NCI-H2029 (cell line): Measurements from ENCODE around the gene CAP1.

Experiments
- DNase-seq: peaks from one replicate; lab custom pipeline; 2025; lab: John Stamatoyannopoulos, UW

Gene CAP1

DNA sequence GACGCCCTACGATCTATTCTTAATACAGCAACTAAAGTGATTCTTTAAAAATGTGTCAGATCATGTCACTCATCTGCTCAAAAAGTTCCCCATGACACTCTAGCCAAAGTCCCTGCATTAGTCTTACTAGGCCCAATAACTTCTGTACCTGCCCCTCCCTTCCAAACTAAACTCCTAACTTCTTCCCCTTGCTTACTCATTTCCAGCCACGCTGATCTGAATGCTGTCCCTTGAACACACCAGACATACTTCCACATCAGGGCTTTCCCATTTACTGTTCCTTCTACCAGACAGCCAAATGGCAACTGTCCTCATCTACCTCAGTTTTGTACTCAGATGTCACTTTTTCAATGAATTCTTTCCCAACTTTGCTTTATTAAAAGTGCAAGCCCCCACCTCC is 55.3 kb downstream of the CAP1 start:
- DNase-seq = no peak

GRCh38 chr1:40096646-40096976 is 56.1 kb downstream of the CAP1 start:
- peak; percentile 87 for DNase-seq

DNA sequence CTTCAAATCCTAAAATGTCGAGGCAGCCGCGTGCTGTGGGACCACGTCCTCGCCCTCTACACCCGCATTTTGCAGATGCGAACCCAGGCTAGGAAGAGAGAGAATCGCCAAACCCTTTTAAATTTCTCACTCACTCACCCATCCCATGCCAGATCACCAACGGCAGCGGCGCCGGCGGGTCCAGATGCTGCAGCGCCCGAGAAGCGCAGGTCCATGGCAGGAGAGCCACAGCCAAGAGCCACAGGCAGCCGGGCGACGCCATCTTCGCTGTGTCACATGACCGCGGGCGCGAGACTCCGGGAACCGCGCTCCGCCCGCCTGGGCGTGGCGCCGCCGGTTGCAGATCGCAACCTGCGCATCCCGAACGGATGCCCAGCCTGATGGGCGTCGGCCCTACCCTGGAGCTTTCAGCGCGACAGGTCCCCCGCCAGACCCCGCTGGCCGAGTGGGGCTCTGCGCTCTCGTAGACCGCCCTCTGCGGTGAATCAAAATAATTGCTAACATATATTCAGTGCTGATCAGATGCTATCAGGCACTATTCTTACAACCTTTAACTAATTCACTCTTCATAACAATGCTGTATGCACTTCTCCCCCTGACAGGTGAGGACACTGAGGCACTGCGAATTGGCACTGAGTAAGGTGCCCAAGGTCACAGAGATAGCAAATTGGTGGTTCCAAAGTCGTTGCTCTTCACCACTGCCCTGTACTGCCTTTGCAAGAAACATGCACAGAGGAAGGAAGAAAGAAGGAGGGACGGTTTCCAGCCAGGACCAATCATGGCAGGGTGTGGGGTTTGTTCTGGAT is 56.7 kb downstream of the CAP1 start, which contains the start of gene PPT1:
PPT1 (minus strand) TSS at position 276 of the 806 bp plus-strand sequence; CDS start at position 262, 14 bp downstream.
- DNase-seq = peak; percentile 99

GRCh38 chr1:40102038-40102437 is 61.5 kb downstream of the CAP1 start:
- DNase-seq = no peak

DNA sequence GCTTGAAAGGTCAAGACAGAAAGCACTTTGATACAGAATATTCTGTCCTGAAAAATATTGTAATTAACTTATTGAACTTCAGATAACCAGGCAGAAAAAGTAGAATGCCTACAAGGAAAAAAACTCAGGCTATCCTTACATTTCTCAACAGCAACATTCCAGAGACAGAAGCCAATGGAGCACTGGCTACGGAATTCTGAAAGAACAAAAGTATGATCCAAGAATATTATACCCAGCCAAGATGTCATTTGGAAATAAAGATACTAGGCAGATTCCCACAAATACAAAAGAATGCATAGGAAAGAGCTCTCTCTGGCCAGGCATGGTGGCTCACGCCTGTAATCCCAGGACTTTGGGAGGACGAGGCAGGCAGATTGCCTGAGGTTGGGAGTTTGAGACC is 62.4 kb downstream of the CAP1 start:
- no peak for DNase-seq

DNA sequence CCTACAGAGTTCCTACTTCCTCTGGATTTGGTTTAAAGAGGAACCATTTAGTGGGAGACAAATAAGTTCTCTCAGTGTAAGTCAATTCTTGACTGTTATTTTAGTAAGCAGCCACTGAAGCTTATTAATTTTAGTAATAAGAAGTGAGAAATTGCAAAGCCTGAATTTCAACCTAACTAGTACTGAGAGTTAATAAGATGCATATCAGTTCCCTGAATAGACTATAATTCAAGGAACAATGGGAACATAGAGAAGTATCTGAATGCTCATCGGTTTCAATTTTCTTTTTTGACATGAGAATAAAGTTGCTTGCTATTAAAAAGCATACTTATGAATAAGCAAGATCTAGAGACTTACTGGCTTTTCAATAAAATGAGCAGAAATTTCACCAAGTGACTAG is 64.5 kb downstream of the CAP1 start:
- DNase-seq = no peak

DNA sequence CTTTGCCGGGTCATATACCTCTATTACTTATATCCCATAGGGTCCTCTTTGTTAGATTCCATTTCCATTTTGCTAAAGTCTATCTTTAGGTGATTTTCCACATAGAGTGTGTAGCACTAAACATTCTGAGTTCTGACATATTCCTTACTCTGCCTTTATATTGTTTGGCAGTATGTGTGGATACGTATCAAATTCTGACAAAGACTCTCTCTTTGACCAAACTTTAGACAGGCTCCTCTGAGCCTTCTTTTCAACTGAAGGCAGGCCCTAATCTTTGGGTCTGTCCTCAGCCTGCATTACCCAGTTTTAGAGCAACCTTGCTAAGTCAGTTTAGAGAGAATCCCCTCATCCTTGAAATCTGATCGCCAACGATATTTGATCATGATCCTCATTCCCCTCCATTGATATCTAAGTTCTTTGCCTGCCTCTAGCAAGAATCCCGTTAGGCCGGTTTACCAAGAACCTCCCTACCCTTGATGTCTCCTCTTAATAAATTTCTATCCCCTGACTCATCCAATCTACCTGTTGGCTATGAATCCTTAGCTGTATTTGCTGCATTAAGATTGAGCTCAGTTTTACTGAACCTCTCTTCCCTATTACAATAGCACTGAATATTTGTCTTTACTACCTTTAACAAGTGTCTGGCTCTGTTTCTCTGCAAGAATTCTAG is 66.9 kb downstream of the CAP1 start:
- no peak for DNase-seq

- no peak for DNase-seq
Measured at GRCh38 chr1:40110389-40110788, 69.9 kb downstream of the CAP1 start.

GRCh38 chr1:40114400-40114799 is 73.9 kb downstream of the CAP1 start:
- no peak for DNase-seq

GRCh38 chr1:40120128-40120527 is 79.6 kb downstream of the CAP1 start:
- DNase-seq = no peak
